ENCODE measurements around the gene EIF3F. TPM values are rescaled to one million over a fixed set of nuclear protein-coding genes. Genes with fewer than 3 reads are reported as not detected.

Gene EIF3F
- total and polyA plus RNA-seq, 9 of the 15 experiments (the other 6 are each of a cell fraction or from before 2014, with no cell fraction given), result 50.1 to 259 (median 135) TPM

- no peaks in the 10 kb centered on the region for H3K4me1 ChIP-seq (replicated peaks in 1 of 2; ENCODE audit: control insufficient read depth in 2 of 2, insufficient read depth in 2 of 2, low read length in 2 of 2)
- intact Hi-C loops (cut with micrococcal nuclease) (no loop called here), in situ Hi-C loops (cut with MboI) (no loop called here)
- H3K36me3 ChIP-seq (ENCODE audit: control insufficient read depth, insufficient read depth, low read length), result no peaks in the 10 kb centered on the region
- H2AFZ ChIP-seq (ENCODE audit: low read depth, low read length), result no peak overlapping the region
- POLR2A ChIA-PET, result no interaction called here
- peaks cover under 1 to 5% of the 10 kb centered on the region in 2 experiments; a peak in 3 of 5 replicates for H3K27me3 ChIP-seq (ENCODE audit: control insufficient read depth in 2 of 2, insufficient read depth in 2 of 2, low read length in 2 of 2)
- no peak overlapping the region for H3K9ac ChIP-seq (ENCODE audit: insufficient read depth in 1 of 2, low read depth in 2 of 2, low read length in 2 of 2)
- no peak overlapping the region for H3K4me2 ChIP-seq (ENCODE audit: insufficient read depth, low read length)
- H3K4me3 ChIP-seq, result no peak overlapping the region
- FAIRE-seq (no peak), DNase-seq (ENCODE audit: extremely low read depth in 1 of 4, low spot score in 3 of 4) (no peak), ATAC-seq (no peak)
- no peaks in the 10 kb centered on the region for H3K79me2 ChIP-seq (ENCODE audit: control insufficient read depth, insufficient read depth, low read length)
- TF ChIP-seq GABPB1 (CRISPR knock-in tag; IDR thresholded peaks at IDR 0.05), result no peak
- TF ChIP-seq SREBF1 (IDR thresholded peaks at IDR 0.05; ENCODE audit: borderline replicate concordance, low read depth, low read length), result no peak
- TF ChIP-seq CREB3 (tag; conservative IDR thresholded peaks at IDR 0.05; ENCODE audit: low read depth), result no peak
- TF ChIP-seq SMAD3 (CRISPR knock-in tag; conservative IDR thresholded peaks at IDR 0.05), result no peak
- TF ChIP-seq FIP1L1 (IDR thresholded peaks at IDR 0.05; ENCODE audit: low read depth, low read length, poor library complexity, severe bottlenecking), result no peak
- no peak for TF ChIP-seq ZNF253 (CRISPR knock-in tag; conservative IDR thresholded peaks at IDR 0.05)
- TF ChIP-seq, protein P1, sequence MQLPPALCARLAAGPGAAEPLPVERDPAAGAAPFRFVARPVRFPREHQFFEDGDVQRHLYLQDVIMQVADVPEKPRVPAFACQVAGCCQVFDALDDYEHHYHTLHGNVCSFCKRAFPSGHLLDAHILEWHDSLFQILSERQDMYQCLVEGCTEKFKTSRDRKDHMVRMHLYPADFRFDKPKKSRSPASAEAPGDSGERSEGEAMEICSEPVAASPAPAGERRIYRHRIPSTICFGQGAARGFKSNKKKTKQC (CRISPR knock-in tag; IDR thresholded peaks at IDR 0.05), result no peak
- TF ChIP-seq XRCC3 (IDR thresholded peaks at IDR 0.05), result no peak
- no peak for TF ChIP-seq ZNF77 (CRISPR knock-in tag; IDR thresholded peaks at IDR 0.05)
- TF ChIP-seq HLTF (IDR thresholded peaks at IDR 0.05), result no peak
- TF ChIP-seq NKRF (IDR thresholded peaks at IDR 0.05; ENCODE audit: borderline replicate concordance), result no peak
- TF ChIP-seq KLF6 (CRISPR knock-in tag; IDR thresholded peaks at IDR 0.05; ENCODE audit: borderline replicate concordance), result no peak
- TF ChIP-seq HDAC6 (IDR thresholded peaks at IDR 0.05; ENCODE audit: low read depth, low read length), result no peak
- no peak overlapping the region for H3K27ac ChIP-seq (ENCODE audit: extremely low read depth, low read depth, low read length)
- no peaks in the 10 kb centered on the region for H3K9me1 ChIP-seq (ENCODE audit: control insufficient read depth, insufficient read depth, low read length)
- WGBS (ENCODE audit: insufficient coverage, low coverage, missing lambda C conversion rate), result 0% methylated on average over 1 of the region's 1 CpG
- CTCF ChIA-PET (ENCODE audit: low intra/inter-chr PET ratio), result no interaction called here
- no peaks in the 10 kb centered on the region for H4K20me1 ChIP-seq (replicated peaks; ENCODE audit: control insufficient read depth, insufficient read depth, low read length)
- no TSS peak for BruUV-seq (replicated peaks)
- H3K9me3 ChIP-seq (replicated peaks; ENCODE audit: control insufficient read depth, insufficient read depth, low read depth, low read length), result no peaks in the 10 kb centered on the region
Observed at GRCh38 chr11:7955191-7955590, 31.9 kb upstream of the EIF3F start.

Measured in K562 (cell line).